ENCODE results near the gene KCNJ6. TPM values are rescaled to one million over a fixed set of nuclear protein-coding genes. Genes with fewer than 3 reads are reported as not detected.

Gene KCNJ6
- total RNA-seq, 2 donors from 2014 or later: not detected

DNA sequence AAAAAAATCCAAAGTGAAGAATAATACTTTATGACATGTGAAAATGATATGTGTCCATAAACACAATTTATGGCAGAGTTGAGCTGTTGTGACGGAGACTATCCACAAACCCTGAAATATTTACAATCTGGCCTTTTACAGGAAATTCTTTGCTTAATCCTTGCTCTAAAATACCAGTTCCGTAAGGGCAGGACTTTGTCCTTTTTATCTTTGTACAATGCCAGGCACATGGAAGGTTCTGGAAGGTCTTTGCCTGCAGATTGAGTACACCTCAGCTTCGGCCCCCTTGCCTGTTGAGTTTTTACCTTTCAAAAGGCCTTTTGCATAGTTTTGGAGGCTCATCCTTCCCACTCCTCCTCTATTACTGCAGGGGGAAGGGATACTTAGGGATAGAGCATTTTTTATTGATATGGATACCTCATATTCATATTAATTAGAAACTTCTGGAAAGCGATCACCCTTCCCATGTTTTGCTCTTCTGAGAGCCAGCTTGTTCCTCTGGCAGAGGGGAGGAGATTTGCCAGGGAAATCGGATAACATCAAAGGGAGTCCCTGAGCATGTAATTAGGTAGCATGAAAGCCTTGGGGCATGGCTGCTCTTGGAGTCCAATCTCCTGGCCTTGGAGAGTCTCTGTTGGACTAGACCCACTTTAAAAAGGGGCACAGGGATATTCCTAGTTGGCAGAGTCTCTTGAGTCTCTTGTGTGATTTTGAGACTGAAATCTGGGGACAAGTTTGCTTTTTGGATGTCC lies 217.1 kb downstream of the KCNJ6 start:
- Mint-ChIP-seq H3K27ac (no peak overlapping the region), H3K4me1 (peaks cover 4% of the 10 kb centered on the region), H3K4me3 (no peak overlapping the region), H3K27me3 (peaks cover 51% of the 10 kb centered on the region), H3K36me3 (ENCODE audit: low read depth) (peaks cover 3% of the 10 kb centered on the region)
- ATAC-seq: no peak
- DNase-seq: no peak
- H3K9me3 ChIP-seq (ENCODE audit: control insufficient read depth, low read length, poor library complexity, severe bottlenecking): no peaks in the 10 kb centered on the region

DNA sequence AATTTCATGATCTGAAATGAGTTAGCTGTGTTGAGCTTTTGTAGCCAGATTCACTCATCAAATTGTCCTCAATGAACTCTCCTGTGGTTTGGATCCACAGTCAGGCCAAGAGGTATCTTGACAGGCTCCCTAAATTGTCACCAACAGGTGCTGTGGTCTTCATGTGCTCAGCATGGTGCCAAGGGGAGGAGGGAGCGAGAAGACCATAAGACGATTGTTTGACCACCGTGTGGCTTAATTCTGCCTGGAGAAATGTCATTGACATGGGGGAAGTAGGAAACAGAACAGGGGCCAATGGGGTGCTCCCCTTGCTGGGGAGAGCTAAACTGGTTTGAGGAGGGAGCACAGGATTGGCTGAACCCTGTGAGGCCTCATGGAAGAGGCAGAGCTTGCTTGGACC lies 219.3 kb downstream of the KCNJ6 start:
- Mint-ChIP-seq H3K4me1 (peaks cover 4% of the 10 kb centered on the region), H3K27ac (no peak overlapping the region), H3K27me3 (peaks cover 65% of the 10 kb centered on the region), H3K36me3 (ENCODE audit: low read depth) (peaks cover 3% of the 10 kb centered on the region), H3K4me3 (no peak overlapping the region)
- DNase-seq: no peak
- ATAC-seq: no peak
- no peaks in the 10 kb centered on the region for H3K9me3 ChIP-seq (ENCODE audit: control insufficient read depth, low read length, poor library complexity, severe bottlenecking)

DNA sequence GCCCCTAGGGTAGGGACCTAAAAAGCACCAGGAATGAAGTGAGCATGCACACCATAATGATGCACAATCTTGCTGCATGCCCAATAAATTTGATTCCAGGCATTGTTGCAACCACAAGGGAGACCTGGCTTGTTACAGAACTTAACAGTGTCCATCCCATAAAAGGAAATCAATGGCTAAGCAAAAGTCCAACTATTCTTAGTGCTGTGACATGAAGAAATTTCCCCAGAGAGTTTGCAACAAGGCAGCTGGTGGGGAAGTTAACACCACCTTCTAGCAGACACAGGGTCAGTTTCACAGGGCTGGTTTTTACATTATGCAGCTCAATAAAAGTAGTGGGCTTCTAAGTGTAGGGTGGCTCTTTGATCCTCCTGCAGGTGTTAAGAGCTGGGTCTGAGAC lies 221.1 kb downstream of the KCNJ6 start:
- peaks cover 2% of the 10 kb centered on the region for H3K4me1 Mint-ChIP-seq
- H3K4me3 Mint-ChIP-seq: no peak overlapping the region
- H3K27me3 Mint-ChIP-seq: peaks cover 73% of the 10 kb centered on the region
- ATAC-seq (no peak), DNase-seq (no peak)
- no peak overlapping the region for H3K27ac Mint-ChIP-seq
- H3K9me3 ChIP-seq (ENCODE audit: control insufficient read depth, low read length, poor library complexity, severe bottlenecking): no peaks in the 10 kb centered on the region
- peaks cover 2% of the 10 kb centered on the region for H3K36me3 Mint-ChIP-seq (ENCODE audit: low read depth)

DNA sequence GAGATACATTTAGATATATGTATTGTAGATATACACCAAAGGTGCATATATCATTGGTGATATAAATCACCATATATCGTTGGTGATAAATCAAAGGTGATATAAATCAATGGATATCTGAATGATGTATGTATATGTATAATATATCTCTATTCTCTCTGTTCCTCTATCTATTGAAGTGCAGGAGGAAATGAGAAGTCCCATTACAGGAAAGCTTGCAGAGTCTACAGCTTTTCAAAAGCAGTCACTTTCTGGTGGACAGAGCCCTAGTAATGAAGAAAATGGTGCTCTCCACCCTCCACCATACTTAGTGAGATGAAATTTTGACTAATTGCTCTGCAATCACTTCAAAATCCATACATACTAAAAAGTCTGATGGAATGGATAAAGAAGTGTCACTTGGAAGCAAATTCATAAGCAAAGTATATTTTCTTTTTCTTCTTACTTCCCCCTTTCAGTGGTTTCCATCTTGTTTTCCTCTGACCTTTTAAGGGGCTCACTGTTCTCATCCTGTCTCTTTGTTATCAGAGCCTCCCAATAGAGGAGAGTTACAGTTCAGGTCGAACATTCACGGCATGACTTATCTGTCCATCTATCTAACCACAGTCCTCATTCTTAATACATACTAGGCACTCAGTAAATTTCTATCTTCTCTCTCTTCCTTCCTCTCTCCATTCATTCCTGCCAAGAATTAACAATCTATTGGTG lies 227.2 kb downstream of the KCNJ6 start:
- no peak for ATAC-seq
- no peaks in the 10 kb centered on the region for H3K9me3 ChIP-seq (ENCODE audit: control insufficient read depth, low read length, poor library complexity, severe bottlenecking)
- Mint-ChIP-seq H3K27ac (no peak overlapping the region), H3K27me3 (peaks cover 29% of the 10 kb centered on the region), H3K4me1 (no peaks in the 10 kb centered on the region), H3K36me3 (ENCODE audit: low read depth) (no peaks in the 10 kb centered on the region), H3K4me3 (no peak overlapping the region)
- DNase-seq: no peak

DNA sequence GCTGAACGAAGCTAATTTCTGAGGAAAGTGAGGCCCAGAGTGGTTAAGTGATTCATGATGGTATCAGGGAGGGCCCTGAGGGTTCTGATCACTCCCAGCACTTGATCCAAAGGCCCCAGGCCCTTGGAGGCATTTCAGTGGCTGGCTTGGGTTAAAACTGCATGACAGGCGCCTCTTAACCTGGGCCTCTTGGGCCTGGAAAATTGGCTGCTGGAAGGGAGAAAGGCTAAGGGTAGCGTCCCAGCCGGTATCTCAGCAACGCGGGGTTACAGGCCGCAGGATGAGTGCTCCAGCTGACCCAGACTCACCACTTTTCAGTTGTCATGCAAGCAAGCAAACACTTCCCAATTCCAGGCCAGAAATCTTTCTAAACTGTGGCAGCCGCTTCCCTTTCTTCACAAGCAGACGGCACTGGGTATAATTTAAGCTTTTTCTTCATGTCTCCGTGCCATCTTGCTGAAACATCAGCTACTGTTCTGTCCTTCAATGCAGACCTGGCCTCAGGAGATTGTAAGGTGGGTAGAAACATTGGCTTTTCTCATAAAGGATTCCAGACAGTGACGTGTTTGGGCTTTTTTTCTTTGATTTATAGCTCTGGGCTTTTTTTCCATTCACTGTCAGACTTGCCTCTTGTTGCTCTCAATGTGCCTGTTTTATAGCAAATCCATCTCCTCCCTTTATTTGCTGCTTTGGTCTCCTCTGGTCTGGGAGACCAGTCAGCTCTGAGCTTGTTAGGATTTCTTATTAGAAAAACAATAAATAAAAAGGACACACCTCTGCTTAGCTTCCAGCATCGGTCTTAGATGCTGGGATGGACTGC lies 229.1 kb downstream of the KCNJ6 start:
- ATAC-seq: no peak
- Mint-ChIP-seq H3K4me3 (no peak overlapping the region), H3K36me3 (ENCODE audit: low read depth) (no peaks in the 10 kb centered on the region), H3K27me3 (peaks cover 17% of the 10 kb centered on the region), H3K4me1 (no peaks in the 10 kb centered on the region), H3K27ac (peak overlapping the region; percentile 4)
- no peak for DNase-seq
- no peaks in the 10 kb centered on the region for H3K9me3 ChIP-seq (ENCODE audit: control insufficient read depth, low read length, poor library complexity, severe bottlenecking)

DNA sequence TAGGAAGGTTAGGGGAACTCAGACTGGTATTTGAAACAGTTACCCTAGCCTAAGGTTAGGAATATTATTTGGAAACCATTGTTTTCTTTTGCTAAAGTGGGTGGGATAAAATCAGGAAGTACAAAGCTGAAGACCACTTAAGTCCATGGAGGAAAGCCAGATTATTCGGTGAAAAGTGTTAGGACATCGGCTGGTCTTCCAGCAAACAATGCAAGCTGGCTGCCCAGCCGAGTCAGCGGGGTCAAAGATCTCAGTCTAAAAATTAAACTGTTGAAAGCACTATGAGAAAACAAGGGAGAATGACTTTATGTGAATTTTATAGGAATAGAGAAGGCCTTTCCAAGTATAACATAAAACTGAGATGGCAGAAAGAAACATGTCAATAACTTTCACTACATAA lies 231.7 kb downstream of the KCNJ6 start:
- no peaks in the 10 kb centered on the region for H3K9me3 ChIP-seq (ENCODE audit: control insufficient read depth, low read length, poor library complexity, severe bottlenecking)
- no peaks in the 10 kb centered on the region for H3K36me3 Mint-ChIP-seq (ENCODE audit: low read depth)
- DNase-seq (no peak), ATAC-seq (no peak)
- H3K27ac Mint-ChIP-seq: no peak overlapping the region
- H3K27me3 Mint-ChIP-seq: peaks cover 25% of the 10 kb centered on the region
- no peak overlapping the region for H3K4me3 Mint-ChIP-seq
- H3K4me1 Mint-ChIP-seq: no peaks in the 10 kb centered on the region

DNA sequence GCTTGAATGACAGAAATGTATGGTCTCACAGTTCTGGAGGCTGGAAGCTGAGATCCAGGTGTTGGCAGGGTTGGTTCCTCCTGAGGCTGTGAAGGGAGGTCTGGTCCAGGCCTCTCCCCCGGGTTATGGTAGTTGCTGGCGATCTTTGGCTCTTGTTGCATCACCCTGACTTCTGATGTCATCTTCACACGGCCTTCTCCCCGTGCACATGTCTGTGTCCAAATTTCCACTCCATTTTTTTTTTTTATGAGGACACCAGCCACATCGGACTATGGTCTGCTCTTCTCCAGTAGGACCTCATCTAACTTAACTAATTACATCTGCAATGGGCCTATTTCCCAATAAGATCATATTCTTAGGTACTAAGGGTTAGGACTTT lies 232.2 kb downstream of the KCNJ6 start:
- H3K4me1 Mint-ChIP-seq: no peaks in the 10 kb centered on the region
- H3K4me3 Mint-ChIP-seq: no peak overlapping the region
- no peaks in the 10 kb centered on the region for H3K36me3 Mint-ChIP-seq (ENCODE audit: low read depth)
- peaks cover 30% of the 10 kb centered on the region for H3K27me3 Mint-ChIP-seq
- DNase-seq (no peak), ATAC-seq (no peak)
- H3K9me3 ChIP-seq (ENCODE audit: control insufficient read depth, low read length, poor library complexity, severe bottlenecking): no peaks in the 10 kb centered on the region
- no peak overlapping the region for H3K27ac Mint-ChIP-seq

DNA sequence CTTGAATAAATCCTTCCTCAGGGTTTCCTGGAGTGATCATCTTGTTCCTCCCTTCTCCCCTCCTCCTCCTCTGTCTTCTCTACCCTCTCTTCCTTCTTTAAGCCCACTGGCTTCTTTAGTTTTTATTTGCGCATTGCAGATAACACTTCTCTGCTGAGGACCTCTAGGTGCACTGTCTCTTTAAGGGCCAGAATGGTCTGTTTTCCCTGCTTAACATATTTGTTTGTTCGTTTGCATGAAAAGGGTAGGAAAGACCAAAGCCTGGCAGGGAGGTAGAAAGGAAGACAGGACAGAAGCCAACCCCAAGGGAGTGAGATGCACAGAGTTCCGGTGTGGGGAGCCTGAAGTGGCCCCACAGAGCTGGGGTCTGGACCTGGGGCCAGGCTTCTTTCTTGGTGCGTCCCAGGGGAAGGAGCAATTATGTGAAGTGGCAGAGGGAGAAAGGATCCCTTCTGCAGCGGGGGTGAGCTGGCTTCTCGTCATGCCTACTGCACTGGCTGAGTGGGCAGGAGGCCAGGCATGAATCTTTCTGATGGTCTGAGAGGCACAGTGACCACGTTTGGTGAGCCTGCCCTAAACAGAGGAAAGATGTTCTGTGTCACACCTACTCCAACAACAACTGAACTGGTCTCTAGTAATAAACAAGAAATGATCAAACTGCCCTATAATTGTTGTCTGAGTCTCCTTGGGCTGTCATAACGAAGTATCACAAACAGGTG lies 232.7 kb downstream of the KCNJ6 start:
- DNase-seq (no peak), ATAC-seq (no peak)
- Mint-ChIP-seq H3K27me3 (peaks cover 29% of the 10 kb centered on the region), H3K36me3 (ENCODE audit: low read depth) (peaks cover under 1% of the 10 kb centered on the region), H3K4me3 (no peak overlapping the region), H3K27ac (no peak overlapping the region), H3K4me1 (no peaks in the 10 kb centered on the region)
- no peaks in the 10 kb centered on the region for H3K9me3 ChIP-seq (ENCODE audit: control insufficient read depth, low read length, poor library complexity, severe bottlenecking)

DNA sequence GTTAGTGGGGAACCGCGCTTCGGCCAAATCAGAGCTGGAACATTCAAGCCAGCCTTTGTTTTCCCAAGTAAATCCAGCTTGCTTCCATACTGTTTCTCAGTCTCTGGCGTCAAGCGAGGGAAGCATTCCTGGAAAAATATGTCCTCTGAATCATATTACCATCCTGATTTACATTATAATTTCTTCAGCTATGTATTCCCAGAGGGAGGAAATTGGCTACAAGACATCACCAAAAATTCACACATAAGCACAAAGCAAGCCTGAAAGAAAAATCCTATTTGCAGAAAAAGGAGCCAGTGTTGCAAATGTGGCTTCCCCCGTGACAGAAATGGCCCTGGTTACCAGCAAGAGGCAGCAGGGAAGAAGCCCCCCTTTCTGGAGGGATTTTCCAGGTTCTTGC lies 233.3 kb downstream of the KCNJ6 start:
- H3K9me3 ChIP-seq (ENCODE audit: control insufficient read depth, low read length, poor library complexity, severe bottlenecking): no peaks in the 10 kb centered on the region
- DNase-seq (no peak), ATAC-seq (no peak)
- no peaks in the 10 kb centered on the region for H3K4me1 Mint-ChIP-seq
- no peak overlapping the region for H3K4me3 Mint-ChIP-seq
- H3K36me3 Mint-ChIP-seq (ENCODE audit: low read depth): peaks cover 2% of the 10 kb centered on the region
- H3K27me3 Mint-ChIP-seq: peaks cover 26% of the 10 kb centered on the region
- H3K27ac Mint-ChIP-seq: no peak overlapping the region

DNA sequence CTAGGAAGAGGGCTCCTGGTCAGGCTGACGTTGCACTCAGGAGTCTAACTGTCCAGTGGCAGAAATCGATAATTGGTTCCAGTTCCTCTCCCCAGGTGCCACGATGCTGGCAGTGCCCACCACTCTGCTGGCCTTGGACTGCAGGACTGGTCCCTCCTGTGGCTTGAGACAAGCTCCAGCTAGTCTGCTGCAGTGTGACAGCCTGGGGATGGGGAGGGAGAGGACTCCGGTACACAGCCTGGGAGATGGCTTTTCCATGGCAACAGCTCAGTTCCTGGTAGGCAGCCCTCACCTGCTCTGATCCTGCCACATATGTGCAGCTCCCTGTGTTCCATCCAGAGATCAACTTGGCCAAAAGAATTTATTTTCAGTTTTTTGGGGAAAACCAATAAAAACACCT lies 239.3 kb downstream of the KCNJ6 start:
- Mint-ChIP-seq H3K4me3 (no peak overlapping the region), H3K36me3 (ENCODE audit: low read depth) (peaks cover 6% of the 10 kb centered on the region), H3K4me1 (peaks cover 3% of the 10 kb centered on the region), H3K27ac (no peak overlapping the region), H3K27me3 (peaks cover 60% of the 10 kb centered on the region)
- no peak for DNase-seq
- no peaks in the 10 kb centered on the region for H3K9me3 ChIP-seq (ENCODE audit: control insufficient read depth, low read length, poor library complexity, severe bottlenecking)
- ATAC-seq: no peak

DNA sequence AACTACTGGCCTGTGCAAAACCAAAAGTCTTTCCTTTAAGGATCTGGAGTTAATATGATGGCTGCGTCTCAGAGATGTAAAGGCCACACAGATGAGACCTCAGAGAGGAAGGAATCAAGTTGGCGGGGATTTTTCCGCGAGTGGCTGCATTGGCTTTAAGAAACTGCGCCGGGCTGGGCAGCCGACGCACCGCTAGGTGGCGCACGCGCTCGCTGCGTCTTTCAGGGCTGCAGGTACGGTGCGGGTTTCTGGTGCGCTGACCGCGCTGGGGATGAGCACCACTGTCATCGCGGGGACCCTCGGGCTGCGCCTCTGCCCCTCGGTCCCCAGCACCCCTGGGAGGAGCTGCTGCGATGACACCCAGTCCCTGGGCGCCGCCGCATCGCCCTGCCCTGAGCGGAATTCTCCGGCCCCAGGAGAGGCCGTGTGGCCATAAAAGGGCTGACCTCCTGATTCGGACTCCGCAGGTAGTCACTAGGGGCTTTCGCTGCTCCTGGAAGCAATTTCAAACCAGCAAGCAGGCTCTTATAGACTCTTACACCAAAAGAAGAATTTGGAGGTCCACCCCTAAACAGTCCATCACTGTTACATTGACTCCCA lies 241.0 kb downstream of the KCNJ6 start:
- peak; percentile 16 to 45 (median 30) for DNase-seq
- Mint-ChIP-seq H3K4me3 (no peak overlapping the region), H3K4me1 (peaks cover 3% of the 10 kb centered on the region), H3K36me3 (ENCODE audit: low read depth) (peaks cover 9% of the 10 kb centered on the region), H3K27ac (no peak overlapping the region), H3K27me3 (peaks cover 52% of the 10 kb centered on the region)
- H3K9me3 ChIP-seq (ENCODE audit: control insufficient read depth, low read length, poor library complexity, severe bottlenecking): no peaks in the 10 kb centered on the region
- ATAC-seq: peak; percentile 68

DNA sequence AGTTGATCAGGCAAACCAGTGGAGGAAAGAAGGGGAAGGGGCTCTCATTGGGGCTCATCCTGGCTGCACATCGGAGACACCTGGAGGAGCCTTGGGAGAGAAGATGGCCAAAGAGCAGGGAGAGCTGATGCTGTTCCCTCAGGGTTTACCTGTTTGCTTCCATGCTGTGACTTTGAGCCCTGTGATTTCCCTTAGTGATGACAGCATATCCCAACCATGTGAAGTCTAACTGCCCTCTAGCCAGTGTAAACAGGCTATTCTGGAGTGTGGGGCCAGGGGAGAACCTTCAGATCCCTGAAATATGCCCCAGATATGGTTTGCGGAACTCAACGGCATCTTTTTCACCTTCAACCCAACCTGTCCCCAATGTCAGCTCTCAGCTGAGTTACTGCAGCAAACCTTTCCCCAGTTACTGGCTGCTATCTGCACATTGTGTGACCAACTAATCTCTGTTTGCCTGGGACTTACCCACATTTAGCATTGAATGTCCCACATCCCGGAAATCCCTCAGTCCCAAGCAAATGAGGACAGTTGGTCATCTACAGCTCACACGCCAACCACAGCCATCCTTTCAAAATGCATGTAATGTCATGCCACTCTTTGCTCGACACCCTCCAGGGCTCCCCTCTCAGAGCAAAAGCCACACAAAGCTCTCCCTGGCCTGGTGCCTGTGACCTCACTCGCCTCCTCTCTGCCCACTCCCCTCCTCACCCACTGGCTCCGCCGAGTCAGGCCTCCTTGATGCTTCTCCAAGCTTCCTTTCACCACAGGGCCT lies 242.3 kb downstream of the KCNJ6 start:
- no peak for ATAC-seq
- no peaks in the 10 kb centered on the region for H3K9me3 ChIP-seq (ENCODE audit: control insufficient read depth, low read length, poor library complexity, severe bottlenecking)
- no peak for DNase-seq
- no peak overlapping the region for H3K27ac Mint-ChIP-seq
- H3K36me3 Mint-ChIP-seq (ENCODE audit: low read depth): peaks cover 9% of the 10 kb centered on the region
- H3K4me1 Mint-ChIP-seq: peaks cover 3% of the 10 kb centered on the region
- H3K4me3 Mint-ChIP-seq: no peak overlapping the region
- H3K27me3 Mint-ChIP-seq: peaks cover 47% of the 10 kb centered on the region

Measured in T-helper 17 cell (primary cell).